Spinal cord (tissue), 10 donors: Measurements from ENCODE around the gene RASGRF2. TPM values are rescaled to one million over a fixed set of nuclear protein-coding genes. Genes with fewer than 3 reads are reported as not detected.
A peak's percentile ranks its signal among the peaks of the same experiment; 100 is the strongest.
"Not testable (repeated sequence)": the region's sequence is repeated elsewhere in the genome, so short reads cannot be mapped to it uniquely, and the experiment has no call there.

ENCODE experiments used
- DNase-seq, 6 donors: peaks; one replicate each; pipeline versions ENCODE4 v3.0.0 to v3.0.0-alpha.2; 2013 to 2015; ENCODE audit warnings: low spot score in 6 of 6, low read depth in 4 of 6
- H3K27ac ChIP-seq: one replicate; pipeline ENCODE4 v1.5.1; 2013; ENCODE audit warnings: low read depth, low read length, control low read depth
- H3K27me3 ChIP-seq: one replicate; pipeline ENCODE4 v1.6.1; 2013; ENCODE audit warnings: low read length; ENCODE audit not compliant: control insufficient read depth, insufficient read depth
- H3K36me3 ChIP-seq: one replicate; pipeline ENCODE4 v1.6.1; 2013; ENCODE audit warnings: low read length; ENCODE audit not compliant: control insufficient read depth, insufficient read depth
- H3K4me1 ChIP-seq: one replicate; pipeline ENCODE4 v1.6.1; 2013; ENCODE audit warnings: low read length; ENCODE audit not compliant: control insufficient read depth, insufficient read depth
- H3K4me3 ChIP-seq: one replicate; pipeline ENCODE4 v1.5.1; 2013; ENCODE audit warnings: low read depth, low read length, control low read depth
- H3K9me3 ChIP-seq: one replicate; pipeline ENCODE4 v1.6.1; 2013; ENCODE audit warnings: low read length; ENCODE audit not compliant: control insufficient read depth, insufficient read depth
- WGBS: methylation state at CpG from one replicate; pipeline ENCODE4 v1.1.5; 2013; ENCODE audit warnings: missing lambda C conversion rate; ENCODE audit not compliant: insufficient coverage; 5-methylcytosine and 5-hydroxymethylcytosine counted together
- polyA plus RNA-seq, 2 donors: library from polyadenylated mRNA; unstranded; fragments of 120-200 nt; gene quantifications; one replicate each; pipeline ENCODE4 v1.2.1, GENCODE V29; 2013; ENCODE audit not compliant: insufficient read length in 2 of 2
- total RNA-seq, 2 donors: library from RNA; depleted of rRNA in 1 of 2; stranded (reverse); fragments of 120-200 nt in 1 of 2; fragments of >200 nt in 1 of 2; gene quantifications; one replicate each; pipeline versions ENCODE4 v1.2.3 to v1.2.4, GENCODE V29; 2013 to 2014
- donor health status: healthy.

Gene RASGRF2
- total and polyA plus RNA-seq, 4 donors, result 10.3 to 21.2 (median 14.6) TPM

- no peak overlapping the region for H3K4me3 ChIP-seq
- H3K9me3 ChIP-seq, result peaks cover 3% of the 10 kb centered on the region
- no peaks in the 10 kb centered on the region for H3K36me3 ChIP-seq
- no peaks in the 10 kb centered on the region for H3K4me1 ChIP-seq
- 95% methylated on average over 3 of the region's 5 CpGs for WGBS
- H3K27me3 ChIP-seq, result no peaks in the 10 kb centered on the region
- H3K27ac ChIP-seq, result no peak overlapping the region
- DNase-seq, result no peak
Observed at GRCh38 chr5:81010336-81011169, 50.4 kb downstream of the RASGRF2 start.

- H3K27me3 ChIP-seq, result no peaks in the 10 kb centered on the region
- H3K27ac ChIP-seq, result no peak overlapping the region
- H3K4me3 ChIP-seq, result no peak overlapping the region
- no CpG with 5 or more reads among the region's 3 CpGs for WGBS
- DNase-seq, result no peak
- no peaks in the 10 kb centered on the region for H3K4me1 ChIP-seq
- no peaks in the 10 kb centered on the region for H3K36me3 ChIP-seq
- peaks cover 3% of the 10 kb centered on the region for H3K9me3 ChIP-seq
Observed at GRCh38 chr5:81014348-81014747, 54.2 kb downstream of the RASGRF2 start.

- Histone ChIP-seq H3K9me3 (peaks cover 3% of the 10 kb centered on the region), H3K4me3 (no peak overlapping the region), H3K27ac (no peak overlapping the region), H3K4me1 (no peaks in the 10 kb centered on the region), H3K36me3 (no peaks in the 10 kb centered on the region), H3K27me3 (no peaks in the 10 kb centered on the region)
- DNase-seq, result peak in 1 of 6 donors; percentile 36
- no CpG with 5 or more reads among the region's 1 CpG for WGBS
Observed at GRCh38 chr5:81016116-81016515, 56.0 kb downstream of the RASGRF2 start.

- H3K4me3 ChIP-seq, result no peak overlapping the region
- no peaks in the 10 kb centered on the region for H3K4me1 ChIP-seq
- H3K36me3 ChIP-seq, result no peaks in the 10 kb centered on the region
- no CpG with 5 or more reads among the region's 2 CpGs for WGBS
- DNase-seq, result no peak
- peaks cover 3% of the 10 kb centered on the region for H3K9me3 ChIP-seq
- no peaks in the 10 kb centered on the region for H3K27me3 ChIP-seq
- H3K27ac ChIP-seq, result no peak overlapping the region
Observed at GRCh38 chr5:81017320-81017719, 57.2 kb downstream of the RASGRF2 start.

DNA sequence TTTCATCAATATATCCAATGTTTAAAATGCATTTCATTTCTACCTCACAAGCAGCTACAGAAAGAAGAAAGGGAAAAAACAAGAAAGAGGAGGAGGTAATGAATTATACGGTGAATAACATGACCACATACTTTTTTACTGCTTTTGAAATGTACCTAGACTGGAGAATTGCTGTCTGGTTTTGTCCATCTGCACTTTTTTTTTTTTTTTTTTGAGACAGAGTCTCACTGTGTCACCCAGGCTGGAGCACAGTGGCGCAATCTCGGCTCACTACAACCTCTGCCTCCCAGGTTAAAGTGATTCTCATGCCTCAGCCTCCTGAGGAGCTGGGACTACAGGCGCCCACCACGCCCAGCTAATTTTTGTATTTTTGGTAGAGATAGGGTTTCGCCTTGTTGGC is 58.4 kb downstream of the RASGRF2 start:
- not testable (repeated sequence) for H3K27ac ChIP-seq, H3K4me1 ChIP-seq, H3K4me3 ChIP-seq, H3K36me3 ChIP-seq, DNase-seq, H3K27me3 ChIP-seq, H3K9me3 ChIP-seq
- 86% methylated on average over 1 of the region's 6 CpGs for WGBS

DNA sequence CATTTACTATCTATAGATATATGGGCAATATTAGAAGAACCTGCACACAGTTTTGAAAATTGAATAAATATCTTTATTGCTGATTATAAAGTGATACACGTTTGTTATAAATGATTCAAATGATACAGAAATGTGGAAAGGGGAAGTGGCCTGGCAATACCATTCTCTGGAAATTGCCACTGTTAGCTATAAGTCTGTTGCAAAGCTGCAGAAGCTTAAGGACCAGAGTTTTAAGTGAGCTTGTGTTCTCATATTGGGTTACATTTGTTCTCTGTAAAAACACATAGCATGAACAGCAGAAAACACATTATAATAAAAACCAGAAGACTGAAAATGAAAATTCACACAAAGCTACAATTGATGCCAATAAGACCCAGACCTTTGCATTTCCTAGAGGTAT is 59.6 kb downstream of the RASGRF2 start:
- Histone ChIP-seq H3K9me3 (no peaks in the 10 kb centered on the region), H3K27ac (no peak overlapping the region), H3K4me3 (no peak overlapping the region), H3K27me3 (no peaks in the 10 kb centered on the region), H3K4me1 (no peaks in the 10 kb centered on the region), H3K36me3 (no peaks in the 10 kb centered on the region)
- no CpG with 5 or more reads among the region's 1 CpG for WGBS
- DNase-seq, result no peak

DNA sequence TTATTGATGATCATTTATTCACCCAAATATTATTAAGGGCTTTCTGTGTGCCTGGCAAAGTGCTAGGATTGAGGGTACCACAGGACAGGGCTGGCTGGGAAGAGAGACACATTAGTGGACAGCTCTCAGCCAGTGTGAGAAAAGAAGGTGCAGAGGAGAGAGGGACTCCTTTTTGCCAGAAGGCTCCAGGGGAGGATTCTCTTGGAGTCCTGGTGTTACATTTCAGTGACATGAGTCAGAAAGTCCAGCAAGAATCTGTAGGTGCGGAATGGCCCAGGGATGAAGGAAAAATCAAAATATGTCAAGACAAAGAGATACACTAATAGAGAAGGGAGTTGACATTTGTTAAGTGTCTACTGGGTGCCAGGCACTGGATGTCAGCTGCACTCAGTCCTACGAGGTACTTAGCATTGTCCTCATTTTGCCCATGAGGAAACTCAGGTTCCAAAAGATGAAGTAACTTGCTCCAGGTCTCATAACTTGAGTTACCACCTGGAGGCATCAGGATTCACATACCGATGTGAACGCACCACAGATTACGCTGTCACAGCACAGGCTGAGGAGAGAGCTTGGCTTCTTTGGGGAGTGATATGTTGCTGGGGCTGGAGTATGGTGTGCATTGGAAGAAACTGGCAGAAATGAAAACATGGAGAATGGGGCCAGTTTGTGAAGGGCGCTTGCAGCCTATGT is 60.5 kb downstream of the RASGRF2 start:
- H3K27me3 ChIP-seq, result no peaks in the 10 kb centered on the region
- no peak overlapping the region for H3K4me3 ChIP-seq
- DNase-seq, result no peak
- H3K9me3 ChIP-seq, result no peaks in the 10 kb centered on the region
- 91% methylated on average over 6 of the region's 6 CpGs for WGBS
- H3K36me3 ChIP-seq, result no peaks in the 10 kb centered on the region
- no peaks in the 10 kb centered on the region for H3K4me1 ChIP-seq
- H3K27ac ChIP-seq, result no peak overlapping the region

DNA sequence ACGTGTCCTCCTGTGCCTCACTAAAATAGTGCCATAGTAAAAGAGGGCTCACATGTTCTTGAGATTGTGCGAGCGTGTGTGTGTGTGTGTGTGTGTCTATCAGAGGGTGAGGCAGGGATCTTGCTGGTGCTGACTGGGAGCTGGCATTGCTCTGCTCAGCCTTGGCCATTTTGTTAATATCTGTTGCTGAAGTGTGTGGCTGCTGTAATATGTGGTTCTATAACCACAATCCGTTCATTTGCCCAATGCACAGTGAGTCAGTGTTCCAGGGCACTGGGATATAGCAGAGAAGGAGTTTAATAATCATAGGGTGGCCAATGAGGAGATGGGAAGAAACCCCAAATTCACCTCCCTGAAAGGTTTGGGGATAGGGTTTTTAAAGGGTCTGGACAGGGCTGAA is 61.3 kb downstream of the RASGRF2 start:
- no peak for DNase-seq
- 100% methylated on average over 2 of the region's 4 CpGs for WGBS

GRCh38 chr5:81021951-81022687 is 62.0 kb downstream of the RASGRF2 start:
- Histone ChIP-seq H3K4me1 (no peaks in the 10 kb centered on the region), H3K4me3 (no peak overlapping the region), H3K27ac (no peak overlapping the region), H3K36me3 (no peaks in the 10 kb centered on the region), H3K27me3 (no peaks in the 10 kb centered on the region), H3K9me3 (no peaks in the 10 kb centered on the region)
- DNase-seq, result no peak
- 89% methylated on average over 7 of the region's 10 CpGs for WGBS

More for the DNA sequence above, 61.3 kb downstream of the RASGRF2 start:
- Histone ChIP-seq H3K4me3 (no peak overlapping the region), H3K27ac (no peak overlapping the region), H3K36me3 (no peaks in the 10 kb centered on the region), H3K4me1 (no peaks in the 10 kb centered on the region), H3K27me3 (no peaks in the 10 kb centered on the region), H3K9me3 (no peaks in the 10 kb centered on the region)
